HFFc6 (cell line): Measurements from ENCODE around the gene GTF2E1. TPM values are rescaled to one million over a fixed set of nuclear protein-coding genes. Genes with fewer than 3 reads are reported as not detected.
"Not testable (repeated sequence)": the region's sequence is repeated elsewhere in the genome, so short reads cannot be mapped to it uniquely, and the experiment has no call there.

Experiments
- DNase-seq: peaks from one replicate; pipeline ENCODE4 v3.0.0-alpha.2; 2018
- H3K27ac Mint-ChIP-seq: 2 replicates; pipeline ENCODE4 v1.8.0; 2020; ENCODE audit warnings: mild to moderate bottlenecking, mixed read lengths
- H3K27me3 Mint-ChIP-seq: 2 replicates; pipeline ENCODE4 v1.8.0; 2021; ENCODE audit warnings: mild to moderate bottlenecking, moderate library complexity, mixed read lengths; ENCODE audit not compliant: insufficient read depth
- H3K36me3 Mint-ChIP-seq: 2 replicates; pipeline ENCODE4 v1.8.0; 2021; ENCODE audit warnings: low read depth, mixed read lengths
- H3K4me1 Mint-ChIP-seq: 2 replicates; pipeline ENCODE4 v1.8.0; 2020; ENCODE audit warnings: low read depth, mixed read lengths
- H3K4me3 Mint-ChIP-seq: 2 replicates; pipeline ENCODE4 v1.8.0; 2020; ENCODE audit warnings: mild to moderate bottlenecking, moderate library complexity, mixed read lengths
- H3K9me3 Mint-ChIP-seq: 2 replicates; pipeline ENCODE4 v1.8.0; 2020; ENCODE audit warnings: mild to moderate bottlenecking, mixed read lengths
- total RNA-seq, 6 experiments: library from RNA; stranded (reverse); fragmentation: NEBNext Ultra II Directional; extraction: Animal tissue kit (Norgen Biotek cat#: 25700); gene quantifications; 2 replicates in 1 of 6; 3 replicates in 5 of 6; pipeline ENCODE4 v1.2.3, GENCODE V29; 2021
- TF ChIP-seq, protein P1 (sequence below): fragments of 200-600 bp; sonication (generic); IDR thresholded peaks from 2 replicates; pipeline ENCODE4 v1.5.0; 2021; ENCODE audit warnings: antibody characterized with exemption, mild to moderate bottlenecking

The GTF2E1 gene
- total RNA-seq, 6 experiments from 2014 or later: 28.6 to 35.7 (median 29.9) TPM

DNA sequence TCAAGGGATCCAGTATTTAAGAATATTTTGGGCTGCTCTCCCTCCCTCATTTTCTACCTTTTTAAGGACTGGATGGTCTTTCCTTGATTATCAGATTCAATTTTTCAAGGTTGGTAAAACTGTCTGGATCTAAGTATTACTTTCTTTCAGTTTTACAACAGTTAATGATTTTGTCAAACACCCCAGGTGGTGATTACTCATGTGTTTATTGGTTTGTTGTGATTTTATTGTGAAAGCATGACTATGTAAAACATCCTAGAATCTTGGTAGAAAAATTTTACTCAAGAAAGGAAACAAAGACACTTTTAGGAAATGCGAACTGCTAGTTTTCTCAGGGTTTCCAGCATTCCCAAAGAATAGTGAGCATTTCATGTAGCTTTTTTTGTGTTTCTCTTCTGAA lies 7.3 kb downstream of the GTF2E1 start:
- Mint-ChIP-seq H3K4me3 (no peak overlapping the region), H3K36me3 (peaks cover 57% of the 10 kb centered on the region), H3K4me1 (peaks cover 48% of the 10 kb centered on the region), H3K27me3 (no peaks in the 10 kb centered on the region; the same call in 1 of the 2 replicates), H3K9me3 (peaks cover 4% of the 10 kb centered on the region), H3K27ac (no peak overlapping the region)
- TF ChIP-seq, protein P1, sequence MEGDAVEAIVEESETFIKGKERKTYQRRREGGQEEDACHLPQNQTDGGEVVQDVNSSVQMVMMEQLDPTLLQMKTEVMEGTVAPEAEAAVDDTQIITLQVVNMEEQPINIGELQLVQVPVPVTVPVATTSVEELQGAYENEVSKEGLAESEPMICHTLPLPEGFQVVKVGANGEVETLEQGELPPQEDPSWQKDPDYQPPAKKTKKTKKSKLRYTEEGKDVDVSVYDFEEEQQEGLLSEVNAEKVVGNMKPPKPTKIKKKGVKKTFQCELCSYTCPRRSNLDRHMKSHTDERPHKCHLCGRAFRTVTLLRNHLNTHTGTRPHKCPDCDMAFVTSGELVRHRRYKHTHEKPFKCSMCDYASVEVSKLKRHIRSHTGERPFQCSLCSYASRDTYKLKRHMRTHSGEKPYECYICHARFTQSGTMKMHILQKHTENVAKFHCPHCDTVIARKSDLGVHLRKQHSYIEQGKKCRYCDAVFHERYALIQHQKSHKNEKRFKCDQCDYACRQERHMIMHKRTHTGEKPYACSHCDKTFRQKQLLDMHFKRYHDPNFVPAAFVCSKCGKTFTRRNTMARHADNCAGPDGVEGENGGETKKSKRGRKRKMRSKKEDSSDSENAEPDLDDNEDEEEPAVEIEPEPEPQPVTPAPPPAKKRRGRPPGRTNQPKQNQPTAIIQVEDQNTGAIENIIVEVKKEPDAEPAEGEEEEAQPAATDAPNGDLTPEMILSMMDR: no peak
- DNase-seq: no peak

DNA sequence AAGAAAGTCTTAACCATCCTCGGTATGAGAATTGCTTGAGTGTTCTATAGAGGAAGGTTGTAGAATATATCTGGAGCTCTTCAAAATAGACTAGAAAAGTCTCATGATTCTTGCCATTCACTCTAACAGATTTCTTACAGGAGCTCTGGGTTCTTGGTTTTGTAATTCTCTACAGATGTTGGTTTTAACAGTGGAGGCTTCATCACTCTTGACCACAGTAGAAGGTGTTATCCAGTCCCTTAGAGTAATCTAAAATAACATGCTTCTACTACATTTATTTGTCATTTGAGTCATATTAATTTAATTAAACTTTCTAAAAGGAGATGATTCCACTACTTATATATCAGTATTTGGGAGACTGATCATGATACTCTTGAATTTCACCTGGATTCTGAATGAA lies 9.7 kb downstream of the GTF2E1 start:
- TF ChIP-seq, protein P1: no peak
- H3K4me3 Mint-ChIP-seq: no peak overlapping the region
- peaks cover 54% of the 10 kb centered on the region for H3K36me3 Mint-ChIP-seq
- peaks cover 40% of the 10 kb centered on the region for H3K4me1 Mint-ChIP-seq
- no peak for DNase-seq
- no peaks in the 10 kb centered on the region; the same call in 1 of the 2 replicates for H3K27me3 Mint-ChIP-seq
- peaks cover 4% of the 10 kb centered on the region for H3K9me3 Mint-ChIP-seq
- peak overlapping the region; percentile 51 for H3K27ac Mint-ChIP-seq

DNA sequence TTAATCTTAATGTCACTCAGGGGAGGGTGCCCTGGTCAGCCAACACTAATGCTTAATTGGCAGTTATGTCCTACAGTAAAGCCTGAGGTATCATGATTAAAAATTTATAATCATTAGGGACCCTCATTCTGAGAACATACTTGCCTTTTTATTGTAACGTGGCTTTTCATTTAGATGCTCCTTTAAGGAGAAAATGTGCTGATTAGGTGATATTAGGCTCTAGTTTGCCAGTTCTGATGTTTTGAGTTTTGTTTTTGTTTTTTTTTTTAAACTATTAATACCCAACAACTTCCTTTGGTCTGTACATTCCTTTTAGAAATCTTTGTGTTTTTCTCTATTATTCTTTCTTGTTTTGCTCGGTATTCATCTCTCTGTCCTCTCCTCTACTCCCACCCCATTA lies 10.3 kb downstream of the GTF2E1 start:
- TF ChIP-seq, protein P1: no peak
- Mint-ChIP-seq H3K27ac (peak overlapping the region; percentile 51; the same call in 1 of the 2 replicates), H3K9me3 (no peaks in the 10 kb centered on the region; the same call in 1 of the 2 replicates), H3K36me3 (peaks cover 57% of the 10 kb centered on the region), H3K4me1 (peaks cover 40% of the 10 kb centered on the region), H3K27me3 (no peaks in the 10 kb centered on the region; the same call in 1 of the 2 replicates), H3K4me3 (no peak overlapping the region)
- no peak for DNase-seq

DNA sequence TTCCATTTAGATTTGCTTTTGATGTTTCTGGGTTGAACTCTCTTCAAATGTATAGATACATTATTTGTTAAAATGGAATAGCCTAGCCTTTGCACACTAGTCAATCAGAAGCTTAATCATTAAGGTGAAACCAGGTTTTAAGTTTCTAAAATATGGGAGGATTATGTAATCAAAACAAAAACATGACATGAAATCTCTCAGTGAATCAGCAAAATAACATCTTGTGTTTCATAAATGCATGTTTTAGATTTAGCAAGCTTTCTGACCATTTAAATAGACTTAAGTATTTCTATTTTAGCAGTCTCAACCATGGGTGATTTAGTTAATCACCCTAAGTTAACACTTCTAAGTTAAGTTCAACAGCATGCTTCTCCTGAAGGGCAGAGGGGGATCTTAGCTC lies 11.3 kb downstream of the GTF2E1 start:
- DNase-seq: no peak
- Mint-ChIP-seq H3K4me1 (peaks cover 45% of the 10 kb centered on the region), H3K27ac (peak overlapping the region; percentile 76), H3K27me3 (no peaks in the 10 kb centered on the region; the same call in 1 of the 2 replicates), H3K4me3 (no peak overlapping the region), H3K36me3 (peaks cover 66% of the 10 kb centered on the region), H3K9me3 (peaks cover 5% of the 10 kb centered on the region)
- TF ChIP-seq, protein P1: no peak

DNA sequence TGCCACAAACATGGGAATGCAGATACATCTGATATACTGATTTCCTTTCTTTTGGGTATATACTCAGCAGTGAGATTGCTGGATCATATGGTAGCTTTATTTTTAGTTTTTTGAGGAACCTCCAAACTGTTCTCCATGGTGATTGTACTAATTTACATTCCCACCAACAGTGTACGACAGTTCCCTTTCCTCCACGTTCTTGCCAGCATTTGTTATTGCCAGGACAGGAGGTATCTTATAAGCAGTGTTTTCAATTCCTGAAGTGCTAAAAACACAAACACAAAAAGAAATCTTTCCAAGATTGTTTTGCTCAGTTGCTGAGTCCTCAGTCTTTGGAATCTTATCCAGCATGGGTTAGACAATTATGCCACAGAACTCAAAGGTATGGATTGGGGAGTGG lies 13.5 kb downstream of the GTF2E1 start:
- H3K4me1 Mint-ChIP-seq: peaks cover 52% of the 10 kb centered on the region
- H3K36me3 Mint-ChIP-seq: peaks cover 80% of the 10 kb centered on the region
- no peaks in the 10 kb centered on the region; the same call in 1 of the 2 replicates for H3K27me3 Mint-ChIP-seq
- TF ChIP-seq, protein P1: no peak
- H3K9me3 Mint-ChIP-seq: peaks cover 13% of the 10 kb centered on the region
- DNase-seq: no peak
- H3K4me3 Mint-ChIP-seq: no peak overlapping the region
- no peak overlapping the region for H3K27ac Mint-ChIP-seq

DNA sequence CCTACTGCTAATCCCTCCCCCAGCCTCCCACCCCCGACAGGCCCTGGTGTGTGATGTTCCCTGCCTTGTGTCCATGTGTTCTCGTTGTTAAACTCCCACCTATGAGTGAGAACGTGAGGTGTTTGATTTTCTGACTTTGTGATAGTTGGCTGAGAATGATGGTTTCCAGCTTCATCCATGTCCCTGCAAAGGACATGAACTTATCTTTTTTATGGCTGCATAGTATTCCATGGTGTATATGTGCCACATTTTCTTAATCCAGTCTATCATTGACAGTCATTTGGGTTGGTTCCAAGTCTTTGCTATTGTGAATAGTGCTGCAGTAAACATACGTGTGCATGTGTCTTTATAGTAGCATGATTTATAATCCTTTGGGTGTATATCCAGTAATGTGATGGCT lies 16.0 kb downstream of the GTF2E1 start:
- peak overlapping the region; percentile 44 for H3K27ac Mint-ChIP-seq
- H3K9me3 Mint-ChIP-seq: peaks cover 13% of the 10 kb centered on the region
- H3K4me3 Mint-ChIP-seq: peak overlapping the region; percentile 56; the same call in 1 of the 2 replicates
- H3K36me3 Mint-ChIP-seq: peaks cover 73% of the 10 kb centered on the region
- peaks cover 61% of the 10 kb centered on the region for H3K4me1 Mint-ChIP-seq
- DNase-seq, H3K27me3 Mint-ChIP-seq: not testable (repeated sequence)
